Measurements from ENCODE around the gene SPEM2.

DNA sequence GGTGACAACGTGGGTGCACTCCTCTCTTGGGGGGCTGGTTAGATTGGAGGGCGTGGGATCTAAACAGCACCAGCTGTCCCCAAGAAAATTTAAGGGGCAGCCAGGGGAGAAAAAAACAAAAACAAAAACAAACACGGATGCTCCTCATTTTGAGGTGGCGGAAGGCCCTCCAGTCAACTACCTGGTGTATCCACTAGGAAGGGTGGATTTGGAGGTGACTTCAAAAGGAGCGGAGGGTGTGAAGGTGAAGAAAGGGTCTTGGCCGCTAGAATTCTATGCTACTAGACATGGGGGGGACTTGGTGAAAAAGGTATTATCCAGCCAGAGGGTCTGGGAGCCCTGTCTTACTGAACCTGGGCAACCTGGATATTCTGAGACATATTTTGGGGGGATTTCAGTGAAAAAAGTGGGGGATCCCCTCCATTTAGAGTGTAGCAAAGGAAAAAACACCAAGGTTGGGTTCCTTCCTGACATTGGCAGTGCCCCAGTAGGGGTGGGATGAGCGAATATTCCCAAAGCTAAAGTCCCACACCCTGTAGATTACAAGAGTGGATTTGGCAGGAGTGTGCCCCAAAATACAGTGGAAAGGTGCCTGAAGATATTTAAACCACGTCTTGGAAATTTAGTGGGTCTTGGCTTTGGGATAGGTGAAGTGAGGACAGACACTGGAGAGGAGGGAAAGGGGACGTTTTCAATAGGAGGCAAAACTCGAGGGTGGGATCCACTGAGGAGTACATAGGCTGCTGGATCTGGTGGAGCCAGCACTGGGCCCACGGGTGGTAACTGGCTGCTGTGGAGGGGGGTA is 13.4 kb downstream of the SPEM2 start:
- no peak for TF ChIP-seq CTCF (IDR thresholded peaks at IDR 0.05)
- no peak for TF ChIP-seq POLR2AphosphoS5 (IDR thresholded peaks at IDR 0.05)
- TF ChIP-seq POLR2A (IDR thresholded peaks at IDR 0.05) = no peak

All from upper lobe of left lung (tissue), 4 donors.